Karpas-422 (cell line): ENCODE results near the gene CTNNB1. TPM values are rescaled to one million over a fixed set of nuclear protein-coding genes. Genes with fewer than 3 reads are reported as not detected.
A peak's percentile ranks its signal among the peaks of the same experiment; 100 is the strongest.

Source experiments
- DNase-seq: peaks from one replicate; pipeline ENCODE4 v3.0.0-alpha.2; 2015
- H2AFZ ChIP-seq: fragments of 200-600 bp; sonication (generic); 2 replicates; pipeline ENCODE4 v1.6.1; 2014; ENCODE audit warnings: antibody characterized with exemption, low read length, mixed read lengths
- H3K27ac ChIP-seq: fragments of 200-600 bp; sonication (generic); 2 replicates; pipeline ENCODE4 v1.5.1; 2014; ENCODE audit warnings: mild to moderate bottlenecking, low read length, moderate library complexity
- H3K27me3 ChIP-seq: fragments of 200-600 bp; sonication (generic); 2 replicates; pipeline ENCODE4 v1.6.1; 2014; ENCODE audit warnings: low read length, mixed read lengths
- H3K36me3 ChIP-seq: fragments of 200-600 bp; sonication (generic); 2 replicates; pipeline ENCODE4 v1.6.1; 2014; ENCODE audit warnings: low read length, mixed read lengths; ENCODE audit not compliant: insufficient read depth
- H3K4me1 ChIP-seq: fragments of 200-600 bp; sonication (generic); 2 replicates; pipeline ENCODE4 v1.6.1; 2014; ENCODE audit warnings: mild to moderate bottlenecking, low read length, mixed read lengths
- H3K4me2 ChIP-seq: fragments of 200-600 bp; sonication (generic); 2 replicates; pipeline ENCODE4 v1.6.1; 2014; ENCODE audit warnings: low read length, low read depth, mild to moderate bottlenecking; ENCODE audit not compliant: poor library complexity, severe bottlenecking
- H3K4me3 ChIP-seq: fragments of 200-600 bp; sonication (generic); 2 replicates; pipeline ENCODE4 v1.5.1; 2014; ENCODE audit warnings: mild to moderate bottlenecking, antibody characterized with exemption, low read length, mixed read lengths
- H3K79me2 ChIP-seq: fragments of 200-600 bp; sonication (generic); 2 replicates; pipeline ENCODE4 v1.6.1; 2014; ENCODE audit warnings: mild to moderate bottlenecking, low read length, mixed read lengths
- H3K9ac ChIP-seq: fragments of 200-600 bp; sonication (generic); 2 replicates; pipeline ENCODE4 v1.6.0; 2014; ENCODE audit warnings: low read length
- H3K9me2 ChIP-seq: fragments of 200-600 bp; sonication (generic), shearing (Covaris generic); replicated peaks from 2 replicates; pipeline ENCODE4 v1.6.0; 2014; ENCODE audit warnings: mild to moderate bottlenecking, low read length, moderate library complexity; ENCODE audit not compliant: insufficient read depth
- H3K9me3 ChIP-seq: fragments of 300-700, 200-600 bp; sonication (generic); 2 replicates; pipeline ENCODE4 v1.6.1; 2014; ENCODE audit warnings: low read length, mixed read lengths
- H4K20me1 ChIP-seq: fragments of 200-600 bp; sonication (generic); 2 replicates; pipeline ENCODE4 v1.6.1; 2014; ENCODE audit warnings: mild to moderate bottlenecking, antibody characterized with exemption, low read length, low read depth; ENCODE audit not compliant: insufficient read depth
- total RNA-seq: library from RNA; depleted of rRNA; stranded (reverse); fragments of >200 nt; shearing (Covaris generic); gene quantifications from 2 replicates; pipeline ENCODE4 v1.2.3, GENCODE V29; 2014; ENCODE audit warnings: low replicate concordance; rRNA removed

The CTNNB1 gene
- 122 and 184 TPM in 2 replicates for total RNA-seq

- DNase-seq = peak; percentile 97
- peak within 1 kb of the TSS; percentile 99 for H3K9ac ChIP-seq
- no peaks in the 10 kb centered on the region; the same call in 1 of the 2 replicates for H3K36me3 ChIP-seq
- H3K27ac ChIP-seq = peak within 1 kb of the TSS; percentile 79
- peaks cover 47% of the 10 kb centered on the region for H3K79me2 ChIP-seq
- H3K27me3 ChIP-seq = no peaks in the 10 kb centered on the region
- no peaks in the 10 kb centered on the region for H3K9me2 ChIP-seq
- no peaks in the 10 kb centered on the region for H3K9me3 ChIP-seq
- H3K4me1 ChIP-seq = peaks cover 59% of the 10 kb centered on the region
- peak within 1 kb of the TSS; percentile 94; the same call in 1 of the 2 replicates for H2AFZ ChIP-seq
- peaks cover 42% of the 10 kb centered on the region for H4K20me1 ChIP-seq
- H3K4me2 ChIP-seq = peak within 1 kb of the TSS; percentile 81
- peak within 1 kb of the TSS; percentile 91 for H3K4me3 ChIP-seq
These were observed at the start of gene CTNNB1 for GRCh38 chr3:41198950-41199865. Gene CTNNB1, plus strand, starts transcription at chr3:41199505. Its CDS starts 24,564 bp downstream, at chr3:41224069.

DNA sequence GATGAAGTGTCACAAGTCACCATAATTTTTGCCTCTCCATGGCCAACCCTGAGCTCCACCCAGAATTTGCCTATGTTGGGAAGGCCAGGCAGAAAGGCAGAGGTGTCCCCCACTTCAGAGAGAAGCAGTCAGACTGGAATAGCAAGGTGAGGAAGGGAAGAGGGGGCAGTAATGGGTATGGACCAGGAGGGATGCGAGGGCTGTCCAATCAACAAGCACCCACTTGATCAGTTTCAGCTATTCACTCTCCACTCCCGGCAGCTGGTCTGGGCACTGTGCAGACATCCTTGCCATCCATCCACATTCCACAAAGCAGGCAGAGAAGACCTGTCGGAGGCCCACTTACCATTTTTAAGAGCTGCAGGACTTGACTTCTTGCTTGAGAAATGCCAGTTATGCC is 43.5 kb upstream of the CTNNB1 start:
- Histone ChIP-seq H3K9ac (no peak overlapping the region), H3K9me3 (no peaks in the 10 kb centered on the region), H4K20me1 (no peaks in the 10 kb centered on the region), H3K79me2 (no peaks in the 10 kb centered on the region), H3K27ac (no peak overlapping the region), H3K9me2 (no peaks in the 10 kb centered on the region), H3K4me3 (no peak overlapping the region), H3K36me3 (no peaks in the 10 kb centered on the region), H3K4me2 (no peak overlapping the region), H3K4me1 (no peaks in the 10 kb centered on the region), H3K27me3 (no peaks in the 10 kb centered on the region), H2AFZ (no peak overlapping the region)
- DNase-seq = no peak

GRCh38 chr3:41158947-41159346 is 40.4 kb upstream of the CTNNB1 start:
- Histone ChIP-seq H3K36me3 (no peaks in the 10 kb centered on the region), H3K79me2 (no peaks in the 10 kb centered on the region), H3K27ac (no peak overlapping the region), H2AFZ (no peak overlapping the region), H3K9me2 (no peaks in the 10 kb centered on the region), H3K4me3 (no peak overlapping the region), H3K9me3 (no peaks in the 10 kb centered on the region), H3K4me2 (no peak overlapping the region), H3K27me3 (no peaks in the 10 kb centered on the region), H4K20me1 (no peaks in the 10 kb centered on the region), H3K4me1 (peaks cover 10% of the 10 kb centered on the region), H3K9ac (no peak overlapping the region)
- DNase-seq = no peak

DNA sequence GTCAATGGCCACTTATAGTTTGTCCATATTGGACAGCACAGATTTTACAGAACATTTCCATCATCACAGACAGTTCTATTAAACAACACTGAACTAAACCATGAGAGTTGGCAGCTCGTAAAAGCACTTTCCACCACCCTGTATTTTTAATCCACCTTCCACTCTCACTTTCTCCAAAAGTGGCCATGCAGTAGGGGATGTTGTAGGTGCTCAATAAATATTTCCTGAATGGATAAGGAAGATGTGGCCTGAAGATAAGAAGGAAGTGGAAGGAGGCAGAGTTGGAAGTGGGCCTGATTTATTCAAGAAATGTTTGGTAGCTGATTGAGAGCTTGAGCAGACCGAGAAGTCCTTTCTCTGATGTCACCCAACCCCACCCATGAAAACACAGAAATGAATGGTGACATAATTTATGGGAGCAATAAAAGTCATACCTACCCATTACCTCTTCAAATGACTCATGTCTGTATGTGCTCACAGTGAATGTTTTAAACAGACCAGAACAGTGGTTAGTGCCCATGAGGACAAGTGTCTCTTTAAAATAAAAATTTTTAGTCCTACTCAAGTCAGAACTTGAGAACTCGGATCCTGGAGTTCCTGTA is 39.6 kb upstream of the CTNNB1 start:
- H2AFZ ChIP-seq = no peak overlapping the region

GRCh38 chr3:41162541-41162940 is 36.8 kb upstream of the CTNNB1 start:
- H3K79me2 ChIP-seq = no peaks in the 10 kb centered on the region
- no peaks in the 10 kb centered on the region for H4K20me1 ChIP-seq
- no peaks in the 10 kb centered on the region for H3K9me3 ChIP-seq
- H3K4me2 ChIP-seq = no peak overlapping the region
- DNase-seq = no peak
- H3K9ac ChIP-seq = no peak overlapping the region
- no peaks in the 10 kb centered on the region for H3K9me2 ChIP-seq
- H3K27me3 ChIP-seq = no peaks in the 10 kb centered on the region
- peaks cover 21% of the 10 kb centered on the region for H3K4me1 ChIP-seq
- no peak overlapping the region for H3K27ac ChIP-seq
- no peak overlapping the region for H2AFZ ChIP-seq
- H3K36me3 ChIP-seq = no peaks in the 10 kb centered on the region
- no peak overlapping the region for H3K4me3 ChIP-seq

More for the DNA sequence above, 39.6 kb upstream of the CTNNB1 start:
- Histone ChIP-seq H3K4me2 (no peak overlapping the region), H3K27ac (no peak overlapping the region), H3K36me3 (no peaks in the 10 kb centered on the region), H3K27me3 (no peaks in the 10 kb centered on the region), H3K4me3 (no peak overlapping the region), H4K20me1 (no peaks in the 10 kb centered on the region), H3K9ac (no peak overlapping the region), H3K9me3 (no peaks in the 10 kb centered on the region), H3K4me1 (peaks cover 18% of the 10 kb centered on the region), H3K9me2 (no peaks in the 10 kb centered on the region), H3K79me2 (no peaks in the 10 kb centered on the region)
- DNase-seq = no peak

GRCh38 chr3:41163006-41163405 is 36.3 kb upstream of the CTNNB1 start:
- Histone ChIP-seq H2AFZ (no peak overlapping the region), H4K20me1 (no peaks in the 10 kb centered on the region), H3K27me3 (no peaks in the 10 kb centered on the region), H3K79me2 (no peaks in the 10 kb centered on the region), H3K27ac (no peak overlapping the region), H3K9me3 (no peaks in the 10 kb centered on the region), H3K9ac (no peak overlapping the region), H3K4me2 (no peak overlapping the region), H3K4me1 (peaks cover 21% of the 10 kb centered on the region), H3K4me3 (no peak overlapping the region), H3K9me2 (no peaks in the 10 kb centered on the region), H3K36me3 (no peaks in the 10 kb centered on the region)
- no peak for DNase-seq

GRCh38 chr3:41163421-41163820 is 35.9 kb upstream of the CTNNB1 start:
- H3K27me3 ChIP-seq = no peaks in the 10 kb centered on the region
- no peak overlapping the region for H2AFZ ChIP-seq
- peaks cover 21% of the 10 kb centered on the region for H3K4me1 ChIP-seq
- H3K9ac ChIP-seq = no peak overlapping the region
- H3K79me2 ChIP-seq = no peaks in the 10 kb centered on the region
- no peak overlapping the region for H3K4me3 ChIP-seq
- no peaks in the 10 kb centered on the region for H3K36me3 ChIP-seq
- no peak overlapping the region for H3K4me2 ChIP-seq
- no peaks in the 10 kb centered on the region for H4K20me1 ChIP-seq
- H3K27ac ChIP-seq = no peak overlapping the region
- H3K9me2 ChIP-seq = no peaks in the 10 kb centered on the region
- DNase-seq = no peak
- no peaks in the 10 kb centered on the region for H3K9me3 ChIP-seq

DNA sequence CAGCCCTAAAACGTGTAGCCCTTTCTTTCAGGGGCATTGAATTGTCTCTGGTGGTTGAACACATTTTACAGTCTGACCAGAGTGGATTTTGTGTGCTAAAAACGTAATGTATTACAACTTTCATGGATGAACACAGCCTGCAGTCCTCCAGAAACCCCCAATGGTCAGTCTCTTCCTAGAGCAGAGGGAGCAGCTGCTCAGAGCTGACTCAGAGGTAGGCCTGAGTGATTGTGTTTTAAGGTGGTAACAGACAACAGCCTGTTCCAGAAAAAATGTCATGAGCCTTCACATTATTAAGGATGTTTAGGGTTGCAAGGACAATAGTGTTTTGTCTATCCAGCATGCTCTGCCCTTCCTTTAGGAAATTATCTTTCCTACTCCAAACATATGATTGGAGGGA is 34.5 kb upstream of the CTNNB1 start:
- Histone ChIP-seq H2AFZ (no peak overlapping the region), H3K4me2 (no peak overlapping the region), H3K36me3 (no peaks in the 10 kb centered on the region), H3K9ac (no peak overlapping the region), H3K4me3 (no peak overlapping the region), H3K9me2 (no peaks in the 10 kb centered on the region), H3K27ac (no peak overlapping the region), H3K79me2 (no peaks in the 10 kb centered on the region), H3K4me1 (peaks cover 21% of the 10 kb centered on the region), H3K9me3 (no peaks in the 10 kb centered on the region), H4K20me1 (no peaks in the 10 kb centered on the region), H3K27me3 (no peaks in the 10 kb centered on the region)
- DNase-seq = no peak
